Fibroblast of lung (primary cell): Measurements from ENCODE around the gene PDGFC. TPM values are rescaled to one million over a fixed set of nuclear protein-coding genes. Genes with fewer than 3 reads are reported as not detected.

ENCODE experiments used
- DNase-seq, 2 donors: peaks; one replicate each; pipeline versions ENCODE4 v3.0.0 to v3.0.0-alpha.2; 2010; ENCODE audit warnings: low read depth in 2 of 2
- H2AFZ ChIP-seq: 2 replicates; pipeline ENCODE4 v1.5.1; 2012; ENCODE audit warnings: low read length, control low read depth, inconsistent platforms
- H3K27ac ChIP-seq: 2 replicates; pipeline ENCODE4 v1.5.1; 2011; ENCODE audit warnings: low read length, control low read depth; ENCODE audit not compliant: insufficient read depth
- H3K27me3 ChIP-seq: 2 replicates; pipeline ENCODE4 v1.5.1; 2011; ENCODE audit warnings: mild to moderate bottlenecking, low read length; ENCODE audit not compliant: control insufficient read depth, insufficient read depth
- H3K36me3 ChIP-seq: 2 replicates; pipeline ENCODE4 v1.5.1; 2011; ENCODE audit warnings: low read length; ENCODE audit not compliant: control insufficient read depth, insufficient read depth
- H3K4me1 ChIP-seq: 2 replicates; pipeline ENCODE4 v1.5.1; 2011; ENCODE audit warnings: low read length; ENCODE audit not compliant: control insufficient read depth, insufficient read depth; ENCODE audit errors: extremely low read depth
- H3K4me2 ChIP-seq: 2 replicates; pipeline ENCODE4 v1.5.1; 2011; ENCODE audit warnings: low read length, control low read depth; ENCODE audit not compliant: insufficient read depth; ENCODE audit errors: extremely low read depth
- H3K4me3 ChIP-seq, 4 experiments: fragments of 200-600 bp in 1 of 4; sonication (generic) in 1 of 4; replicated peaks in 1 of 4; 2 replicates each; pipeline ENCODE4 v1.5.1; 2011 to 2016; ENCODE audit warnings: low read length in 4 of 4, low read depth in 3 of 4, mild to moderate bottlenecking in 3 of 4, control low read depth in 2 of 4, inconsistent platforms in 1 of 4, mixed read lengths in 1 of 4; ENCODE audit not compliant: insufficient read depth in 1 of 4; ENCODE audit errors: control extremely low read depth in 1 of 4
- H3K79me2 ChIP-seq: 2 replicates; pipeline ENCODE4 v1.5.1; 2012; ENCODE audit warnings: mild to moderate bottlenecking, low read length, inconsistent platforms; ENCODE audit not compliant: control insufficient read depth, insufficient read depth
- H3K9ac ChIP-seq: 2 replicates; pipeline ENCODE4 v1.5.1; 2011; ENCODE audit warnings: mild to moderate bottlenecking, low read length, control low read depth; ENCODE audit not compliant: insufficient read depth
- H3K9me3 ChIP-seq: 2 replicates; pipeline ENCODE4 v1.5.1; 2012; ENCODE audit warnings: low read depth, low read length; ENCODE audit not compliant: control insufficient read depth, insufficient read depth
- H4K20me1 ChIP-seq: 2 replicates; pipeline ENCODE4 v1.5.1; 2011; ENCODE audit warnings: low read length; ENCODE audit not compliant: control insufficient read depth, insufficient read depth; ENCODE audit errors: extremely low read depth
- EZH2 ChIP-seq: IDR thresholded peaks from 2 replicates; pipeline ENCODE4 v1.5.1; 2012; ENCODE audit warnings: low read length, control low read depth, mild to moderate bottlenecking; ENCODE audit errors: missing control alignments
- polyA plus RNA-seq, 2 donors: library from polyadenylated mRNA; depleted of rRNA in 1 of 2; stranded (reverse) in 1 of 2; unstranded in 1 of 2; fragments of >200 nt; gene quantifications; 2 replicates each; pipeline ENCODE4 v1.2.1, GENCODE V29; 2011 to 2012; ENCODE audit warnings: missing spikeins in 1 of 2
- total RNA-seq: library from RNA; depleted of rRNA; stranded (reverse); fragments of >200 nt; gene quantifications from 2 replicates; pipeline ENCODE4 v1.2.1, GENCODE V29; 2014
- TF ChIP-seq, protein P1 (sequence below), 2 donors: IDR thresholded peaks in 1 of 2; conservative IDR thresholded peaks in 1 of 2; 1 replicate in 1 of 2; 2 replicates in 1 of 2; pipeline ENCODE4 v1.5.1; 2011 to 2012; ENCODE audit warnings: low read length in 2 of 2, control low read depth in 1 of 2, inconsistent platforms in 1 of 2, low read depth in 1 of 2, mild to moderate bottlenecking in 1 of 2

The PDGFC gene
- total and polyA plus RNA-seq, 2 donors (not counting 1 experiment from before 2014, with no cell fraction given): 43.4 to 103 TPM

GRCh38 chr4:156733582-156733981, 238.0 kb downstream of the PDGFC start:
- Histone ChIP-seq H3K4me2 (no peak overlapping the region), H3K36me3 (no peaks in the 10 kb centered on the region), H3K27me3 (no peaks in the 10 kb centered on the region), H2AFZ (no peak overlapping the region), H3K4me3 (no peak overlapping the region), H3K9ac (no peak overlapping the region), H3K4me1 (peaks cover 4% of the 10 kb centered on the region), H3K79me2 (no peaks in the 10 kb centered on the region), H4K20me1 (no peaks in the 10 kb centered on the region), H3K27ac (no peak overlapping the region), H3K9me3 (no peaks in the 10 kb centered on the region)
- no peak for DNase-seq
- TF ChIP-seq, protein P1, sequence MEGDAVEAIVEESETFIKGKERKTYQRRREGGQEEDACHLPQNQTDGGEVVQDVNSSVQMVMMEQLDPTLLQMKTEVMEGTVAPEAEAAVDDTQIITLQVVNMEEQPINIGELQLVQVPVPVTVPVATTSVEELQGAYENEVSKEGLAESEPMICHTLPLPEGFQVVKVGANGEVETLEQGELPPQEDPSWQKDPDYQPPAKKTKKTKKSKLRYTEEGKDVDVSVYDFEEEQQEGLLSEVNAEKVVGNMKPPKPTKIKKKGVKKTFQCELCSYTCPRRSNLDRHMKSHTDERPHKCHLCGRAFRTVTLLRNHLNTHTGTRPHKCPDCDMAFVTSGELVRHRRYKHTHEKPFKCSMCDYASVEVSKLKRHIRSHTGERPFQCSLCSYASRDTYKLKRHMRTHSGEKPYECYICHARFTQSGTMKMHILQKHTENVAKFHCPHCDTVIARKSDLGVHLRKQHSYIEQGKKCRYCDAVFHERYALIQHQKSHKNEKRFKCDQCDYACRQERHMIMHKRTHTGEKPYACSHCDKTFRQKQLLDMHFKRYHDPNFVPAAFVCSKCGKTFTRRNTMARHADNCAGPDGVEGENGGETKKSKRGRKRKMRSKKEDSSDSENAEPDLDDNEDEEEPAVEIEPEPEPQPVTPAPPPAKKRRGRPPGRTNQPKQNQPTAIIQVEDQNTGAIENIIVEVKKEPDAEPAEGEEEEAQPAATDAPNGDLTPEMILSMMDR (conservative IDR thresholded peaks at IDR 0.05 in 1 of 2, IDR thresholded peaks at IDR 0.05 in 1 of 2; ENCODE audit: low read depth in 1 of 2, low read length in 2 of 2): no peak
- no peak for TF ChIP-seq EZH2

- no peak overlapping the region for H3K4me3 ChIP-seq
- no peak overlapping the region for H2AFZ ChIP-seq
- H3K27me3 ChIP-seq: no peaks in the 10 kb centered on the region
- peak in 1 of 2 donors; percentile 38 for DNase-seq
- TF ChIP-seq, protein P1 (conservative IDR thresholded peaks at IDR 0.05 in 1 of 2, IDR thresholded peaks at IDR 0.05 in 1 of 2; ENCODE audit: low read depth in 1 of 2, low read length in 2 of 2): no peak
- TF ChIP-seq EZH2: no peak
- H3K79me2 ChIP-seq: no peaks in the 10 kb centered on the region
- no peaks in the 10 kb centered on the region for H3K9me3 ChIP-seq
- H3K9ac ChIP-seq: no peak overlapping the region
- no peak overlapping the region for H3K27ac ChIP-seq
- no peaks in the 10 kb centered on the region for H4K20me1 ChIP-seq
- no peak overlapping the region for H3K4me2 ChIP-seq
- H3K4me1 ChIP-seq: peaks cover 4% of the 10 kb centered on the region
- no peaks in the 10 kb centered on the region for H3K36me3 ChIP-seq
These were observed 239.0 kb downstream of the PDGFC start for GRCh38 chr4:156732634-156733033.

DNA sequence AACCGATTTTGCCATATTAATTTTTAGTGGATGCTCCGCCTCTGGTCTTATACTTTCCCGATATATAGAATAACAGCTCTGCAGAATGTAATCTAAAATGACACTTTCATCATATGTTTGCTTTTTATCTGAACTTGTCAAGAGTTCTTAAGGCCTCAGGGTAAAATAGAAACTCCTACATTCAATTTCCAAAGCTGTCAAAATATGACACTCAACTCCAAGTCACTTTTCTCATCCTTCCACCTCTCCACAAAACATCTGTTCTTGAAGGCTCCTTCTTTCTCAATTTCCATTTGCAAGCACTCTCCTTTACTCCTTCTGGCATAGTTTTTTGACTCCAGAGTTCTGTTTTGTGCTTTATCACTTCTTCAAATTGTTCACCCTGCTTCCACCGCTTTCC, 242.2 kb downstream of the PDGFC start:
- H3K4me1 ChIP-seq: no peaks in the 10 kb centered on the region
- H3K27ac ChIP-seq: no peak overlapping the region
- no peak overlapping the region for H3K4me2 ChIP-seq
- no peaks in the 10 kb centered on the region for H4K20me1 ChIP-seq
- H3K27me3 ChIP-seq: no peaks in the 10 kb centered on the region
- no peak overlapping the region for H3K4me3 ChIP-seq
- DNase-seq: no peak
- no peak overlapping the region for H3K9ac ChIP-seq
- no peaks in the 10 kb centered on the region for H3K79me2 ChIP-seq
- H2AFZ ChIP-seq: no peak overlapping the region
- TF ChIP-seq, protein P1 (conservative IDR thresholded peaks at IDR 0.05 in 1 of 2, IDR thresholded peaks at IDR 0.05 in 1 of 2; ENCODE audit: low read depth in 1 of 2, low read length in 2 of 2): no peak
- TF ChIP-seq EZH2: no peak
- H3K9me3 ChIP-seq: no peaks in the 10 kb centered on the region
- no peaks in the 10 kb centered on the region for H3K36me3 ChIP-seq
